Choroid plexus epithelial cell (primary cell): ENCODE measurements around the gene STYXL1.

Source experiments
- DNase-seq: peaks from one replicate; pipeline ENCODE4 v3.0.0-alpha.2; 2010; ENCODE audit warnings: low read depth
- H3K4me3 ChIP-seq: 2 replicates; pipeline ENCODE4 v1.5.1; 2011; ENCODE audit warnings: low read depth, mild to moderate bottlenecking, control low read depth, low read length, moderate library complexity
- CTCF ChIP-seq: conservative IDR thresholded peaks from 2 replicates; pipeline ENCODE4 v1.5.1; 2011; ENCODE audit warnings: low read depth, mild to moderate bottlenecking, control low read depth, inconsistent platforms, low read length, moderate library complexity

STYXL1 gene

DNA sequence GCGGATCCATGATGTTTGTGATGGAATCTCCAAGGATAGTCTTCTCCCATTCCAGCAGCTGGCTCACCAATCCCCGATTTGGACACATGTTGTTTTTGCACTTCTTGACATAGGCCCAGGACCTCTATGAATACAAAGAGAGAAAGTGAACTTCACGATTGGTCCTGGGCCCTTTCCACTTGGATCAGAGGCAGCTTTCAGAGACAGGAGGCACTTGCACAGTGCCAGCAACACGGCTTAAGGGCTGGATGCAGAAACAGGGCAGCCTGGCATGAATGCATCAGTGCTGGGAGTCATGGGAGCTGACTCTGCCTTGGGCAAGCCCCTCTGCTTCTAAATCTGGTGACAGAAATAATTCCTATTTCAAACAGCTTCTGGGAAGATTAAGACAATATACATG, 51.3 kb downstream of the STYXL1 start:
- DNase-seq: no peak
- no peak overlapping the region for H3K4me3 ChIP-seq

GRCh38 chr7:75995996-75996395, 51.8 kb downstream of the STYXL1 start:
- no peak for DNase-seq
- H3K4me3 ChIP-seq: no peak overlapping the region
- TF ChIP-seq CTCF: no peak

More for the DNA sequence above, 51.3 kb downstream of the STYXL1 start:
- TF ChIP-seq CTCF: no peak

DNA sequence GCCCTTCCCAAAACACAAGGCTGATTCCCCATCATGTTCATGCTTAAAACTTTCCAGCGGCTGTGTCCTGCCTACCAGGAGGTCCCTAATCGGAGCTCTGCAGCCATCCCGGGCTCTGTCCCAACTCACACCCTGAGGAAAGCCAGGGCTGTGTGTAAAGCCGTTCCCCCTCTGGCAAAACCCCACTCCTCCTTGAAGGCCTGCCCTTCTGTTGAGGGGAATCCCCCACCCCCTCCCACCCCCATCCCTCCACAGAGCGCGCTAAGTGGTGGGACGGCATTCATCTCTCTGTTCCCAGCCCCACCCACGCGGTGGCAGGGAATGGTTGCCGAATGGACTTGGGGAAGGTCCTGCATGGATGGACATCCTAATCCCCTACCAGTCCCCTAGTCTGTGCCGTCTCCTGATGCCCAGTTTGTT, 52.7 kb downstream of the STYXL1 start:
- H3K4me3 ChIP-seq: peak overlapping the region; percentile 62
- TF ChIP-seq CTCF: no peak
- DNase-seq: no peak

- TF ChIP-seq CTCF: peak; percentile 37
- peak within 1 kb of the TSS; percentile 78 for H3K4me3 ChIP-seq
- peak; percentile 95 for DNase-seq
These were observed 53.3 kb downstream of the STYXL1 start, which contains the start of gene TMEM120A for GRCh38 chr7:75994388-75995051. Gene TMEM120A (minus strand): TSS chr7:75994595. CDS start chr7:75994570, 25 bp downstream.

- no peak for TF ChIP-seq CTCF
- DNase-seq: peak; percentile 62
- H3K4me3 ChIP-seq: peak overlapping the region; percentile 78
These were observed 54.0 kb downstream of the STYXL1 start for GRCh38 chr7:75993689-75994387.

GRCh38 chr7:75992083-75992755, 55.6 kb downstream of the STYXL1 start:
- TF ChIP-seq CTCF: no peak
- no peak overlapping the region for H3K4me3 ChIP-seq
- DNase-seq: no peak
